Upper lobe of left lung (tissue), 4 donors: ENCODE results near the gene POLD2.

ENCODE experiments used
- CTCF ChIP-seq, 6 experiments: fragments of 450-650 bp in 4 of 6; fragments of 200-600 bp in 2 of 6; sonication (generic) in 2 of 6; IDR thresholded peaks; one replicate each; pipeline ENCODE4 v1.5.1; 2016 to 2019; ENCODE audit warnings: antibody characterized with exemption in 6 of 6
- POLR2A ChIP-seq, 4 donors: fragments of 450-650 bp; IDR thresholded peaks; one replicate each; pipeline ENCODE4 v1.5.1; 2016 to 2017; ENCODE audit warnings: antibody characterized with exemption in 4 of 4, mild to moderate bottlenecking in 2 of 4

GRCh38 chr7:44084701-44085100, 38.6 kb downstream of the POLD2 start:
- TF ChIP-seq POLR2A (IDR thresholded peaks at IDR 0.05), result no peak
- TF ChIP-seq CTCF (IDR thresholded peaks at IDR 0.05), result no peak
